ENCODE results near the gene ALG9. TPM values are rescaled to one million over a fixed set of nuclear protein-coding genes. Genes with fewer than 3 reads are reported as not detected.

ALG9 gene
- total RNA-seq, 2 experiments from 2014 or later: 32.0 to 36.6 TPM

- Mint-ChIP-seq H3K27me3 (no peaks in the 10 kb centered on the region), H3K27ac (no peak overlapping the region), H3K4me3 (no peak overlapping the region), H3K4me1 (ENCODE audit: low read depth) (no peaks in the 10 kb centered on the region), H3K36me3 (ENCODE audit: low read depth) (peaks cover 28% of the 10 kb centered on the region), H3K9me3 (no peaks in the 10 kb centered on the region)
- POLR2A ChIA-PET: no interaction called here
- DNase-seq (no peak), ATAC-seq (no peak)
- CTCF ChIA-PET: no interaction called here
- TF ChIP-seq CTCF (IDR thresholded peaks at IDR 0.05): no peak
- intact Hi-C loops (cut with micrococcal nuclease): no loop called here
These were observed 62.5 kb downstream of the ALG9 start for GRCh38 chr11:111808834-111809233.

- no peaks in the 10 kb centered on the region for H3K4me1 Mint-ChIP-seq (ENCODE audit: low read depth)
- CTCF ChIA-PET: no interaction called here
These were observed 63.3 kb downstream of the ALG9 start for GRCh38 chr11:111808063-111808588.

DNA sequence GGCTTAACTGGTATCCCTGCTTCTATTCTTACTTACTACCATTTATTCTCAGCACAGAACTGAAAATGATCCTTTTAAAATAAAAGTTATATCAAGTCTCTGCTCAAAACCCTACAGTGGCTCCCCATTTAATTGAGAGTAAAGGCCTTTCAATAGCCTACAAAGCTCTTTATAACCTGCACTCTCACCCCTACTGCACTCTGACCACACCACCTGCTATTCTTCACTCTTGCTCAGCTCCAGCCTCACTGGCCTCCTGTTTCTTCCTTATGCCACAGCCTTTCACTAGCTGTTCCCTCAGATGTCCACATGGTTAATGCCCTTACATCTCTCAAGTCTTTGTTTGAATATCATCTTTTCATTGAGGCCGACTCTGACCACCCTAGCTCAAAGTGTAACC, 64.3 kb downstream of the ALG9 start:
- intact Hi-C loops (cut with micrococcal nuclease): no loop called here
- Mint-ChIP-seq H3K27me3 (no peaks in the 10 kb centered on the region), H3K4me1 (ENCODE audit: low read depth) (no peaks in the 10 kb centered on the region), H3K9me3 (no peaks in the 10 kb centered on the region), H3K4me3 (no peak overlapping the region), H3K27ac (no peak overlapping the region), H3K36me3 (ENCODE audit: low read depth) (peaks cover 29% of the 10 kb centered on the region)
- no peak for TF ChIP-seq CTCF (IDR thresholded peaks at IDR 0.05)
- POLR2A ChIA-PET: no interaction called here
- no peak for DNase-seq
- CTCF ChIA-PET: interaction anchor here (0.8 kb wide), 1 partner anchor 35 kb away, joined by 3 read pairs; no protein-coding TSS in a partner anchor
- no peak for ATAC-seq

More at GRCh38 chr11:111808063-111808588, 63.3 kb downstream of the ALG9 start:
- POLR2A ChIA-PET: no interaction called here
- ATAC-seq (no peak), DNase-seq (no peak)
- peaks cover 31% of the 10 kb centered on the region for H3K36me3 Mint-ChIP-seq (ENCODE audit: low read depth)
- no peak overlapping the region for H3K4me3 Mint-ChIP-seq
- intact Hi-C loops (cut with micrococcal nuclease): no loop called here
- no peak for TF ChIP-seq CTCF (IDR thresholded peaks at IDR 0.05)
- no peaks in the 10 kb centered on the region for H3K9me3 Mint-ChIP-seq
- H3K27me3 Mint-ChIP-seq: no peaks in the 10 kb centered on the region
- H3K27ac Mint-ChIP-seq: no peak overlapping the region

DNA sequence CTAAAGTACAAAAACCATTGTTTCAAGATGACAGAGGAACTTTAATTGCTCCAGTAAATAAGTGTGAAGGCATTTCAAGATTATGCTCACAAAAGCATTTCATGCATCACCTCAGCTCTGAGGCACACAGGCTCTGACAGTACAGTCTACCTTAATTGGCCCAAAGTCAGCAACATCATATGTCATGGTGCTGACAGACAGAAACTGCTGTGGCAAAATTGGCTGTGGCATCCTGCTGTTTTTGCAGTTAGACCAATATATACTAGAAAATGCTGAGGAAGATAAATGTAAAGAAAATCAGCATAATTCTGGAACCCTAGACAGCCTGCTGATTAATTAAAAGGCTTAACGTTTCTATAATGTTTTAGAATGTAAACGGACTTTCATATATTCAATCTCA, 70.2 kb downstream of the ALG9 start:
- CTCF ChIA-PET: no interaction called here
- no peak for DNase-seq
- H3K27ac Mint-ChIP-seq: no peak overlapping the region
- peaks cover 4% of the 10 kb centered on the region for H3K9me3 Mint-ChIP-seq
- no peak for TF ChIP-seq CTCF (IDR thresholded peaks at IDR 0.05)
- no peak overlapping the region for H3K4me3 Mint-ChIP-seq
- H3K27me3 Mint-ChIP-seq: no peaks in the 10 kb centered on the region
- intact Hi-C loops (cut with micrococcal nuclease): no loop called here
- ATAC-seq: no peak
- peaks cover 52% of the 10 kb centered on the region for H3K36me3 Mint-ChIP-seq (ENCODE audit: low read depth)
- POLR2A ChIA-PET: no interaction called here
- peaks cover 9% of the 10 kb centered on the region for H3K4me1 Mint-ChIP-seq (ENCODE audit: low read depth)

DNA sequence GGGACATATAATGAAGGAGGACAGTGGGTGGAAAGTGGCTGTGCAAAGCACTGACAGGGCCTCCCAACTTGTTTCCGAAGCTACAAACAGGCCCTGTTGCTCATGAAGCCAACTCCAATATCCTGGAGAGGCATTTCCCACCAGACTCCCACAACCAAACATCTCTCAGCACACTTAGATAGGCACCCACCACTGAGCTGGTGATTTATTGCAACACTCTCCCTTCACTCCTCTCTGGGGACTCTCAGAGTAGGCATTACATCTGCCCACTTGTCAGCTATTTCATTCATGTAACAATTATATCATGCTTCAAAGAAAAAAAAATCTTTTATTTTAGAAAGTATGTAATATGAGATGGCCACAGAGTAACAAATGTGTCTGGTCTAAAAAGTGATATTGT, 73.1 kb downstream of the ALG9 start:
- no peaks in the 10 kb centered on the region for H3K27me3 Mint-ChIP-seq
- no peak overlapping the region for H3K4me3 Mint-ChIP-seq
- no peak for TF ChIP-seq CTCF (IDR thresholded peaks at IDR 0.05)
- H3K9me3 Mint-ChIP-seq: peaks cover 4% of the 10 kb centered on the region
- ChIA-PET POLR2A (no interaction called here), CTCF (interaction anchor here (1.7 kb wide), 1 partner anchor 21 kb away, joined by 9 read pairs; no protein-coding TSS in a partner anchor)
- no peak for ATAC-seq
- H3K27ac Mint-ChIP-seq: no peak overlapping the region
- peaks cover 9% of the 10 kb centered on the region for H3K4me1 Mint-ChIP-seq (ENCODE audit: low read depth)
- peaks cover 47% of the 10 kb centered on the region for H3K36me3 Mint-ChIP-seq (ENCODE audit: low read depth)
- no peak for DNase-seq
- intact Hi-C loops (cut with micrococcal nuclease): no loop called here

Measured in activated CD8-positive, alpha-beta T cell treated with anti-CD3 and anti-CD28 coated beads for 36 hours (primary cell).